ENCODE data around the gene EYA3. TPM values are rescaled to one million over a fixed set of nuclear protein-coding genes. Genes with fewer than 3 reads are reported as not detected.

Gene EYA3
- total and polyA plus RNA-seq, 2 donors (not counting 3 experiments of a cell fraction or from before 2014, with no cell fraction given), result 12.7 to 33.0 TPM

DNA sequence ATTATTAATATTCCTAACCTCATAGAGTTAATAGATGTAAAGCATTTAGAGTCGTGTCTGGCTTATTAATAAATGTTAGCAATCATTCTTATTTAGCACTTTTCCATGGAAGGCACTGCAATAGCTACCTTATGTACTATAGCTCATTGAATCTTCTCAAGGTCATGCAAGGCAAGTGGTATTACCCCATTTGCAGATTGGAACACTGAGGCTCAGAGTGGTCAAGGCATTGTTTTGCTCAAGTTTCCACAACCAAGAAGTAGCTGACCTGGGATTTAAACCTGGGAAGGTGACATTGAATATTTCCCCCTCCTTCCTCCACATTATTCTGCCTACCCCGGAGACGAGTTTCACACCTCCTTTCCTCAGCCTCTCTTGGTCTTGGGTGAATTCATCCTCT, 37.8 kb upstream of the EYA3 start:
- CTCF ChIA-PET, result interaction anchor here (0.7 to 0.8 kb wide), 2 partner anchors 82 to 453 kb away, joined by 3 to 5 read pairs; no protein-coding TSS in a partner anchor
- H3K4me2 ChIP-seq (ENCODE audit: insufficient read depth, low read length), result no peak overlapping the region
- dilution Hi-C loops (cut with MboI; ENCODE audit: extremely low pct_ligation_motif_present, low sequenced_read_pairs), result no loop called here

More for the DNA sequence above, 37.8 kb upstream of the EYA3 start:
- POLR2A ChIA-PET, result no interaction called here
- Histone ChIP-seq H3K79me2 (ENCODE audit: control insufficient read depth, insufficient read depth, low read length) (no peaks in the 10 kb centered on the region), H3K9me3 (replicated peaks; ENCODE audit: control insufficient read depth, insufficient read depth, low read length) (no peaks in the 10 kb centered on the region), H3K27me3 (ENCODE audit: control insufficient read depth in 2 of 2, insufficient read depth in 2 of 2, low read length in 2 of 2) (peaks cover 10% of the 10 kb centered on the region in 2 experiments), H3K9me1 (replicated peaks; ENCODE audit: control insufficient read depth, extremely low read depth, insufficient read depth, low read length) (no peaks in the 10 kb centered on the region), H3K36me3 (ENCODE audit: control insufficient read depth in 2 of 2, extremely low read depth in 1 of 2, insufficient read depth in 2 of 2, low read length in 2 of 2) (no peaks in the 10 kb centered on the region), H2AFZ (ENCODE audit: low read depth, low read length) (no peak overlapping the region), H3K4me3 (replicated peaks in 1 of 3; ENCODE audit: insufficient read depth in 1 of 3, low read depth in 1 of 3, low read length in 3 of 3) (no peak overlapping the region), H3K4me1 (ENCODE audit: control insufficient read depth, extremely low read depth, insufficient read depth, low read length) (no peaks in the 10 kb centered on the region), H3K9ac (replicated peaks; ENCODE audit: extremely low read depth, insufficient read depth, low read length) (no peak overlapping the region), H3K27ac (ENCODE audit: insufficient read depth, low read depth, low read length) (no peak overlapping the region), H4K20me1 (replicated peaks; ENCODE audit: control insufficient read depth, extremely low read depth, insufficient read depth, low read length) (no peaks in the 10 kb centered on the region)
- no peak for FAIRE-seq
- intact Hi-C loops (cut with micrococcal nuclease), result no loop called here
- no TSS peak for BruUV-seq (replicated peaks)
- no peak for DNase-seq (ENCODE audit: low read depth, low spot score)
- TF ChIP-seq, protein P1, sequence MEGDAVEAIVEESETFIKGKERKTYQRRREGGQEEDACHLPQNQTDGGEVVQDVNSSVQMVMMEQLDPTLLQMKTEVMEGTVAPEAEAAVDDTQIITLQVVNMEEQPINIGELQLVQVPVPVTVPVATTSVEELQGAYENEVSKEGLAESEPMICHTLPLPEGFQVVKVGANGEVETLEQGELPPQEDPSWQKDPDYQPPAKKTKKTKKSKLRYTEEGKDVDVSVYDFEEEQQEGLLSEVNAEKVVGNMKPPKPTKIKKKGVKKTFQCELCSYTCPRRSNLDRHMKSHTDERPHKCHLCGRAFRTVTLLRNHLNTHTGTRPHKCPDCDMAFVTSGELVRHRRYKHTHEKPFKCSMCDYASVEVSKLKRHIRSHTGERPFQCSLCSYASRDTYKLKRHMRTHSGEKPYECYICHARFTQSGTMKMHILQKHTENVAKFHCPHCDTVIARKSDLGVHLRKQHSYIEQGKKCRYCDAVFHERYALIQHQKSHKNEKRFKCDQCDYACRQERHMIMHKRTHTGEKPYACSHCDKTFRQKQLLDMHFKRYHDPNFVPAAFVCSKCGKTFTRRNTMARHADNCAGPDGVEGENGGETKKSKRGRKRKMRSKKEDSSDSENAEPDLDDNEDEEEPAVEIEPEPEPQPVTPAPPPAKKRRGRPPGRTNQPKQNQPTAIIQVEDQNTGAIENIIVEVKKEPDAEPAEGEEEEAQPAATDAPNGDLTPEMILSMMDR (IDR thresholded peaks at IDR 0.05; ENCODE audit: extremely low read depth in 1 of 2, insufficient read depth in 1 of 2, low read depth in 1 of 2, low read length in 2 of 2), result no peak
- TF ChIP-seq MYC (IDR thresholded peaks at IDR 0.05; ENCODE audit: low read depth, low read length) (no peak), EZH2 (IDR thresholded peaks at IDR 0.05; ENCODE audit: borderline replicate concordance, low read depth, low read length, severe bottlenecking) (no peak), GATA2 (IDR thresholded peaks at IDR 0.05; ENCODE audit: insufficient read depth, insufficient read length, low read depth, low read length) (no peak), POLR2AphosphoS5 (IDR thresholded peaks at IDR 0.05; ENCODE audit: insufficient read depth, low read depth, low read length) (no peak), JUN (IDR thresholded peaks at IDR 0.05; ENCODE audit: borderline replicate concordance, insufficient read depth, insufficient read length, low read depth) (no peak), POLR2A (IDR thresholded peaks at IDR 0.05; ENCODE audit: low read depth, low read length) (no peak), FOS (IDR thresholded peaks at IDR 0.05; ENCODE audit: borderline replicate concordance, insufficient read depth, low read length) (no peak), MAX (IDR thresholded peaks at IDR 0.05; ENCODE audit: insufficient read depth, insufficient read length) (no peak)

Data from endothelial cell of umbilical vein (primary cell).